ENCODE measurements around the gene MAGI2. TPM values are rescaled to one million over a fixed set of nuclear protein-coding genes. Genes with fewer than 3 reads are reported as not detected.

MAGI2 gene
- total RNA-seq, 1 experiment from 2014 or later, result 0.22 TPM

DNA sequence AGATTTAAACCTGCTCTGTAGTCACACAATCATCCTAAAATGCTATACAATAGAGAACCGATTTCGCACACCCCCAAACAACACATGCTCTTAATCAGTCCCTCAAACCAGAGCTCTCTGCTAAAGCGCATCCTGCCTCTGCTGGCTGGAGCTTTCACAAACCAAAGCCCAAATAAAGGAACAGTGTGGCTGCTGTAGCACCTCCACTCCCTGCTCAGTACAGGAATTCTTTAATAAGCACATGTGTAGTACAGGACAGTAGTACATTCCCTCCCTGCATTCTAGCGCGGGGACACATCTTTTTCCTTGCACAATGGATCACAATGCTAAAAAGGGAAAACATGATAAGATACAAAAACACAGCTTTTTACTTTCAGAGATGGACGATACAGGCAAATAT lies 684.6 kb downstream of the MAGI2 start:
- H3K27me3 ChIP-seq (ENCODE audit: insufficient read depth, low read length), result peaks cover 31% of the 10 kb centered on the region
- ATAC-seq, result no peak
- no peak for DNase-seq (ENCODE audit: low read depth, low spot score)
- no peaks in the 10 kb centered on the region for H3K9me3 ChIP-seq (ENCODE audit: control insufficient read depth in 1 of 2, insufficient read depth in 1 of 2, low read depth in 1 of 2, low read length in 2 of 2)
- no peak for TF ChIP-seq SP1 (IDR thresholded peaks at IDR 0.05; ENCODE audit: low read depth)
- no peak for TF ChIP-seq SRF (IDR thresholded peaks at IDR 0.05; ENCODE audit: low read depth)
- no peak for TF ChIP-seq POLR2A (IDR thresholded peaks at IDR 0.05; ENCODE audit: borderline replicate concordance, extremely low read depth, insufficient read depth, insufficient read length)
- no peak for TF ChIP-seq EZH2phosphoT487 (IDR thresholded peaks at IDR 0.05; ENCODE audit: borderline replicate concordance)
- TF ChIP-seq POLR2AphosphoS5 (IDR thresholded peaks at IDR 0.05; ENCODE audit: low read depth, low read length), result no peak
- TF ChIP-seq EGR1 (IDR thresholded peaks at IDR 0.05; ENCODE audit: low read depth), result no peak
- TF ChIP-seq, protein P1, sequence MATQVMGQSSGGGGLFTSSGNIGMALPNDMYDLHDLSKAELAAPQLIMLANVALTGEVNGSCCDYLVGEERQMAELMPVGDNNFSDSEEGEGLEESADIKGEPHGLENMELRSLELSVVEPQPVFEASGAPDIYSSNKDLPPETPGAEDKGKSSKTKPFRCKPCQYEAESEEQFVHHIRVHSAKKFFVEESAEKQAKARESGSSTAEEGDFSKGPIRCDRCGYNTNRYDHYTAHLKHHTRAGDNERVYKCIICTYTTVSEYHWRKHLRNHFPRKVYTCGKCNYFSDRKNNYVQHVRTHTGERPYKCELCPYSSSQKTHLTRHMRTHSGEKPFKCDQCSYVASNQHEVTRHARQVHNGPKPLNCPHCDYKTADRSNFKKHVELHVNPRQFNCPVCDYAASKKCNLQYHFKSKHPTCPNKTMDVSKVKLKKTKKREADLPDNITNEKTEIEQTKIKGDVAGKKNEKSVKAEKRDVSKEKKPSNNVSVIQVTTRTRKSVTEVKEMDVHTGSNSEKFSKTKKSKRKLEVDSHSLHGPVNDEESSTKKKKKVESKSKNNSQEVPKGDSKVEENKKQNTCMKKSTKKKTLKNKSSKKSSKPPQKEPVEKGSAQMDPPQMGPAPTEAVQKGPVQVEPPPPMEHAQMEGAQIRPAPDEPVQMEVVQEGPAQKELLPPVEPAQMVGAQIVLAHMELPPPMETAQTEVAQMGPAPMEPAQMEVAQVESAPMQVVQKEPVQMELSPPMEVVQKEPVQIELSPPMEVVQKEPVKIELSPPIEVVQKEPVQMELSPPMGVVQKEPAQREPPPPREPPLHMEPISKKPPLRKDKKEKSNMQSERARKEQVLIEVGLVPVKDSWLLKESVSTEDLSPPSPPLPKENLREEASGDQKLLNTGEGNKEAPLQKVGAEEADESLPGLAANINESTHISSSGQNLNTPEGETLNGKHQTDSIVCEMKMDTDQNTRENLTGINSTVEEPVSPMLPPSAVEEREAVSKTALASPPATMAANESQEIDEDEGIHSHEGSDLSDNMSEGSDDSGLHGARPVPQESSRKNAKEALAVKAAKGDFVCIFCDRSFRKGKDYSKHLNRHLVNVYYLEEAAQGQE (IDR thresholded peaks at IDR 0.05; ENCODE audit: low read depth), result no peak
- TF ChIP-seq FOSL1 (IDR thresholded peaks at IDR 0.05; ENCODE audit: low read depth), result no peak
- TF ChIP-seq TCF7L2 (IDR thresholded peaks at IDR 0.05; ENCODE audit: borderline replicate concordance, extremely low read depth, insufficient read depth, insufficient read length), result no peak
- TF ChIP-seq SIN3A (IDR thresholded peaks at IDR 0.05; ENCODE audit: low read depth), result no peak
- no peak for TF ChIP-seq JUND (IDR thresholded peaks at IDR 0.05)
- TF ChIP-seq YY1 (IDR thresholded peaks at IDR 0.05; ENCODE audit: extremely low read depth, insufficient replicate concordance, low read depth, low read length), result no peak
- H3K36me3 ChIP-seq (ENCODE audit: control insufficient read depth in 1 of 2, insufficient read depth in 2 of 2, low read length in 2 of 2), result no peaks in the 10 kb centered on the region
- intact Hi-C loops (cut with micrococcal nuclease), result no loop called here
- POLR2A ChIA-PET, result no interaction called here
- H3K4me2 ChIP-seq (ENCODE audit: low read length), result no peak overlapping the region
- H2AFZ ChIP-seq (ENCODE audit: low read depth, low read length, poor library complexity, severe bottlenecking), result no peak overlapping the region
- H4K20me1 ChIP-seq (ENCODE audit: insufficient read depth), result no peaks in the 10 kb centered on the region
- no TSS peak for BruUV-seq (replicated peaks)
- H3K4me1 ChIP-seq (ENCODE audit: control insufficient read depth in 1 of 2, insufficient read depth in 2 of 2, low read length in 2 of 2), result no peaks in the 10 kb centered on the region
- no peak overlapping the region for H3K4me3 ChIP-seq (replicated peaks in 1 of 2; ENCODE audit: low read depth in 1 of 2, low read length in 2 of 2)
- H3K9ac ChIP-seq (ENCODE audit: low read length), result no peak overlapping the region
- CTCF ChIA-PET, result no interaction called here
- no peak overlapping the region for H3K27ac ChIP-seq (ENCODE audit: low read depth, low read length)
- no peaks in the 10 kb centered on the region for H3K9me2 ChIP-seq (ENCODE audit: insufficient read depth)
- RAD21 ChIA-PET (ENCODE audit: low non-redundant PET in 1 of 2, low total read pairs in 2 of 2, uncharacterized antibody in 2 of 2, unreplicated experiment in 2 of 2), result no interaction called here
- no peaks in the 10 kb centered on the region for H3K79me2 ChIP-seq (ENCODE audit: insufficient read depth, low read length)
